ENCODE results near the gene B3GALT6. TPM values are rescaled to one million over a fixed set of nuclear protein-coding genes. Genes with fewer than 3 reads are reported as not detected.

Gene B3GALT6
- total and polyA plus RNA-seq, 2 experiments from 2014 or later, result 5.5 to 26.5 TPM

DNA sequence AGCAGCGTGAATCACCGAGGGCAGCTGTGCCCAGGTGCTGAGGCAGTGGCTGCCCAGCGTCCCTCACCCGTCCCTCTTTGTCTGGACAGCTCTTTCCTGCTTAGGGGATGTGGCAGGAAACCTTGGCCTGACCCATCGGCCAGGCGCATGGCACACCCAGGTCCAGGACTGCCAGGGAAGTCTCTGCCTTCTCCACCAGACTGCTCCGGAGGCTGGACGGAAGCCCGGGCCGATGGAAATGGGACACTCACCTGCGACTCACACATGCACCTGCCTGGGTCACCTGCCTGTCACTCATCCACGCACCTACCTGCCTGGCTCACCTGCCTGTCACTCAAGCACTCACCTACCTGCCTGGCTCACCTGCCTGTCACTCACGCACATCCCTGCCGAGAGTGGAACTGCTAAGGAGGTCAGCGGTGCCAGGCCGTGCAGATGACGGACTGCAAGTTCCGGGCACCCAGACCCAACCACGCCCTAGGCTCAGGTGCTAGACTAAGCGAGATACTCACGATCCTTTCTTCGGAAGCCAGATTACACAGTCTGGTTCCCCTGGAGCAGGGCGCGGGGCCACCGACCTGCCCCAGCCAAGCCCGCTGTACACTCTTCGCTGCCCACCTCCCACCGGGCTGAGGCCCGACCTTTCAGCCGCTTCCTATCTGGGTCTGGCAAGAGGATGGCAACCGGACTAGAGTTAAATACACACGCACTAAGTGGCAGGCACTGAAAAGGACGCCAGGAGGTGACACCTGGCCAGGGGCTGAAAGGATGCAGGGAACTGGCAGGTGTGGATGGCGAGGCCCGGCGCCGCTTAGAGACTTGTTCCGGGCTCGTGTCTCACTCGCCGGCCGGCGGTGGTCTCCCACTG is 40.5 kb downstream of the B3GALT6 start:
- H4K20me1 ChIP-seq (replicated peaks; ENCODE audit: insufficient read depth), result peaks cover 18% of the 10 kb centered on the region
- peaks cover 9% of the 10 kb centered on the region for H3K27me3 Mint-ChIP-seq (ENCODE audit: insufficient read depth, low read depth, poor library complexity)
- peaks cover 25% of the 10 kb centered on the region for H3K4me1 Mint-ChIP-seq
- H3K9me2 ChIP-seq (ENCODE audit: insufficient read depth), result no peaks in the 10 kb centered on the region
- H3K27ac Mint-ChIP-seq, result peak overlapping the region; percentile 82
- H3K36me3 ChIP-seq (ENCODE audit: insufficient read depth), result no peaks in the 10 kb centered on the region
- ATAC-seq (no peak), DNase-seq (ENCODE audit: low spot score) (no peak)
- peak overlapping the region; percentile 92 for H3K4me2 ChIP-seq
- no peaks in the 10 kb centered on the region; the same call in 1 of the 2 replicates for H3K4me1 ChIP-seq (ENCODE audit: insufficient read depth)
- H3K27ac ChIP-seq (ENCODE audit: low read depth), result no peak overlapping the region
- peaks cover 3% of the 10 kb centered on the region; the same call in 1 of the 3 replicates for H3K9me3 Mint-ChIP-seq
- peak overlapping the region; percentile 90 for H3K4me3 ChIP-seq
- no peaks in the 10 kb centered on the region for H3K27me3 ChIP-seq (ENCODE audit: insufficient read depth)
- TF ChIP-seq JUNB (IDR thresholded peaks at IDR 0.05; ENCODE audit: unreplicated experiment) (no peak), POLR2AphosphoS5 (IDR thresholded peaks at IDR 0.05; ENCODE audit: low read depth) (no peak), EZH2phosphoT487 (IDR thresholded peaks at IDR 0.05; ENCODE audit: unreplicated experiment) (no peak), NANOG (IDR thresholded peaks at IDR 0.05; ENCODE audit: borderline replicate concordance) (no peak), STAT1 (IDR thresholded peaks at IDR 0.05; ENCODE audit: unreplicated experiment) (no peak), ZNF114 (CRISPR knock-in tag; IDR thresholded peaks at IDR 0.05) (no peak), EZH2 (IDR thresholded peaks at IDR 0.05; ENCODE audit: low read depth, unreplicated experiment) (no peak), ZNF331 (CRISPR knock-in tag; IDR thresholded peaks at IDR 0.05; ENCODE audit: low read depth) (no peak), CREB1 (CRISPR knock-in tag; IDR thresholded peaks at IDR 0.05; ENCODE audit: low read depth) (no peak)
- TF ChIP-seq, protein P1, sequence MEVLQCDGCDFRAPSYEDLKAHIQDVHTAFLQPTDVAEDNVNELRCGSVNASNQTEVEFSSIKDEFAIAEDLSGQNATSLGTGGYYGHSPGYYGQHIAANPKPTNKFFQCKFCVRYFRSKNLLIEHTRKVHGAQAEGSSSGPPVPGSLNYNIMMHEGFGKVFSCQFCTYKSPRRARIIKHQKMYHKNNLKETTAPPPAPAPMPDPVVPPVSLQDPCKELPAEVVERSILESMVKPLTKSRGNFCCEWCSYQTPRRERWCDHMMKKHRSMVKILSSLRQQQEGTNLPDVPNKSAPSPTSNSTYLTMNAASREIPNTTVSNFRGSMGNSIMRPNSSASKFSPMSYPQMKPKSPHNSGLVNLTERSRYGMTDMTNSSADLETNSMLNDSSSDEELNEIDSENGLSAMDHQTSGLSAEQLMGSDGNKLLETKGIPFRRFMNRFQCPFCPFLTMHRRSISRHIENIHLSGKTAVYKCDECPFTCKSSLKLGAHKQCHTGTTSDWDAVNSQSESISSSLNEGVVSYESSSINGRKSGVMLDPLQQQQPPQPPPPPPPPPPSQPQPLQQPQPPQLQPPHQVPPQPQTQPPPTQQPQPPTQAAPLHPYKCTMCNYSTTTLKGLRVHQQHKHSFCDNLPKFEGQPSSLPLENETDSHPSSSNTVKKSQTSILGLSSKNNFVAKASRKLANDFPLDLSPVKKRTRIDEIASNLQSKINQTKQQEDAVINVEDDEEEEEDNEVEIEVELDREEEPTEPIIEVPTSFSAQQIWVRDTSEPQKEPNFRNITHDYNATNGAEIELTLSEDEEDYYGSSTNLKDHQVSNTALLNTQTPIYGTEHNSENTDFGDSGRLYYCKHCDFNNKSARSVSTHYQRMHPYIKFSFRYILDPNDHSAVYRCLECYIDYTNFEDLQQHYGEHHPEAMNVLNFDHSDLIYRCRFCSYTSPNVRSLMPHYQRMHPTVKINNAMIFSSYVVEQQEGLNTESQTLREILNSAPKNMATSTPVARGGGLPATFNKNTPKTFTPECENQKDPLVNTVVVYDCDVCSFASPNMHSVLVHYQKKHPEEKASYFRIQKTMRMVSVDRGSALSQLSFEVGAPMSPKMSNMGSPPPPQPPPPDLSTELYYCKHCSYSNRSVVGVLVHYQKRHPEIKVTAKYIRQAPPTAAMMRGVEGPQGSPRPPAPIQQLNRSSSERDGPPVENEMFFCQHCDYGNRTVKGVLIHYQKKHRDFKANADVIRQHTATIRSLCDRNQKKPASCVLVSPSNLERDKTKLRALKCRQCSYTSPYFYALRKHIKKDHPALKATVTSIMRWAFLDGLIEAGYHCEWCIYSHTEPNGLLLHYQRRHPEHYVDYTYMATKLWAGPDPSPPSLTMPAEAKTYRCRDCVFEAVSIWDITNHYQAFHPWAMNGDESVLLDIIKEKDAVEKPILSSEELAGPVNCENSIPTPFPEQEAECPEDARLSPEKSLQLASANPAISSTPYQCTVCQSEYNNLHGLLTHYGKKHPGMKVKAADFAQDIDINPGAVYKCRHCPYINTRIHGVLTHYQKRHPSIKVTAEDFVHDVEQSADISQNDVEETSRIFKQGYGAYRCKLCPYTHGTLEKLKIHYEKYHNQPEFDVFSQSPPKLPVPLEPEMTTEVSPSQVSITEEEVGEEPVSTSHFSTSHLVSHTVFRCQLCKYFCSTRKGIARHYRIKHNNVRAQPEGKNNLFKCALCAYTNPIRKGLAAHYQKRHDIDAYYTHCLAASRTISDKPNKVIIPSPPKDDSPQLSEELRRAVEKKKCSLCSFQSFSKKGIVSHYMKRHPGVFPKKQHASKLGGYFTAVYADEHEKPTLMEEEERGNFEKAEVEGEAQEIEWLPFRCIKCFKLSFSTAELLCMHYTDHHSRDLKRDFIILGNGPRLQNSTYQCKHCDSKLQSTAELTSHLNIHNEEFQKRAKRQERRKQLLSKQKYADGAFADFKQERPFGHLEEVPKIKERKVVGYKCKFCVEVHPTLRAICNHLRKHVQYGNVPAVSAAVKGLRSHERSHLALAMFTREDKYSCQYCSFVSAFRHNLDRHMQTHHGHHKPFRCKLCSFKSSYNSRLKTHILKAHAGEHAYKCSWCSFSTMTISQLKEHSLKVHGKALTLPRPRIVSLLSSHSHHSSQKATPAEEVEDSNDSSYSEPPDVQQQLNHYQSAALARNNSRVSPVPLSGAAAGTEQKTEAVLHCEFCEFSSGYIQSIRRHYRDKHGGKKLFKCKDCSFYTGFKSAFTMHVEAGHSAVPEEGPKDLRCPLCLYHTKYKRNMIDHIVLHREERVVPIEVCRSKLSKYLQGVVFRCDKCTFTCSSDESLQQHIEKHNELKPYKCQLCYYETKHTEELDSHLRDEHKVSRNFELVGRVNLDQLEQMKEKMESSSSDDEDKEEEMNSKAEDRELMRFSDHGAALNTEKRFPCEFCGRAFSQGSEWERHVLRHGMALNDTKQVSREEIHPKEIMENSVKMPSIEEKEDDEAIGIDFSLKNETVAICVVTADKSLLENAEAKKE (CRISPR knock-in tag; IDR thresholded peaks at IDR 0.05), result no peak
- TF ChIP-seq, protein P2, sequence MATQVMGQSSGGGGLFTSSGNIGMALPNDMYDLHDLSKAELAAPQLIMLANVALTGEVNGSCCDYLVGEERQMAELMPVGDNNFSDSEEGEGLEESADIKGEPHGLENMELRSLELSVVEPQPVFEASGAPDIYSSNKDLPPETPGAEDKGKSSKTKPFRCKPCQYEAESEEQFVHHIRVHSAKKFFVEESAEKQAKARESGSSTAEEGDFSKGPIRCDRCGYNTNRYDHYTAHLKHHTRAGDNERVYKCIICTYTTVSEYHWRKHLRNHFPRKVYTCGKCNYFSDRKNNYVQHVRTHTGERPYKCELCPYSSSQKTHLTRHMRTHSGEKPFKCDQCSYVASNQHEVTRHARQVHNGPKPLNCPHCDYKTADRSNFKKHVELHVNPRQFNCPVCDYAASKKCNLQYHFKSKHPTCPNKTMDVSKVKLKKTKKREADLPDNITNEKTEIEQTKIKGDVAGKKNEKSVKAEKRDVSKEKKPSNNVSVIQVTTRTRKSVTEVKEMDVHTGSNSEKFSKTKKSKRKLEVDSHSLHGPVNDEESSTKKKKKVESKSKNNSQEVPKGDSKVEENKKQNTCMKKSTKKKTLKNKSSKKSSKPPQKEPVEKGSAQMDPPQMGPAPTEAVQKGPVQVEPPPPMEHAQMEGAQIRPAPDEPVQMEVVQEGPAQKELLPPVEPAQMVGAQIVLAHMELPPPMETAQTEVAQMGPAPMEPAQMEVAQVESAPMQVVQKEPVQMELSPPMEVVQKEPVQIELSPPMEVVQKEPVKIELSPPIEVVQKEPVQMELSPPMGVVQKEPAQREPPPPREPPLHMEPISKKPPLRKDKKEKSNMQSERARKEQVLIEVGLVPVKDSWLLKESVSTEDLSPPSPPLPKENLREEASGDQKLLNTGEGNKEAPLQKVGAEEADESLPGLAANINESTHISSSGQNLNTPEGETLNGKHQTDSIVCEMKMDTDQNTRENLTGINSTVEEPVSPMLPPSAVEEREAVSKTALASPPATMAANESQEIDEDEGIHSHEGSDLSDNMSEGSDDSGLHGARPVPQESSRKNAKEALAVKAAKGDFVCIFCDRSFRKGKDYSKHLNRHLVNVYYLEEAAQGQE (IDR thresholded peaks at IDR 0.05; ENCODE audit: unreplicated experiment), result no peak
- TF ChIP-seq, protein P3, sequence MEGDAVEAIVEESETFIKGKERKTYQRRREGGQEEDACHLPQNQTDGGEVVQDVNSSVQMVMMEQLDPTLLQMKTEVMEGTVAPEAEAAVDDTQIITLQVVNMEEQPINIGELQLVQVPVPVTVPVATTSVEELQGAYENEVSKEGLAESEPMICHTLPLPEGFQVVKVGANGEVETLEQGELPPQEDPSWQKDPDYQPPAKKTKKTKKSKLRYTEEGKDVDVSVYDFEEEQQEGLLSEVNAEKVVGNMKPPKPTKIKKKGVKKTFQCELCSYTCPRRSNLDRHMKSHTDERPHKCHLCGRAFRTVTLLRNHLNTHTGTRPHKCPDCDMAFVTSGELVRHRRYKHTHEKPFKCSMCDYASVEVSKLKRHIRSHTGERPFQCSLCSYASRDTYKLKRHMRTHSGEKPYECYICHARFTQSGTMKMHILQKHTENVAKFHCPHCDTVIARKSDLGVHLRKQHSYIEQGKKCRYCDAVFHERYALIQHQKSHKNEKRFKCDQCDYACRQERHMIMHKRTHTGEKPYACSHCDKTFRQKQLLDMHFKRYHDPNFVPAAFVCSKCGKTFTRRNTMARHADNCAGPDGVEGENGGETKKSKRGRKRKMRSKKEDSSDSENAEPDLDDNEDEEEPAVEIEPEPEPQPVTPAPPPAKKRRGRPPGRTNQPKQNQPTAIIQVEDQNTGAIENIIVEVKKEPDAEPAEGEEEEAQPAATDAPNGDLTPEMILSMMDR (conservative IDR thresholded peaks at IDR 0.05; ENCODE audit: low read depth in 2 of 2), result no peak
- TF ChIP-seq, protein P4, sequence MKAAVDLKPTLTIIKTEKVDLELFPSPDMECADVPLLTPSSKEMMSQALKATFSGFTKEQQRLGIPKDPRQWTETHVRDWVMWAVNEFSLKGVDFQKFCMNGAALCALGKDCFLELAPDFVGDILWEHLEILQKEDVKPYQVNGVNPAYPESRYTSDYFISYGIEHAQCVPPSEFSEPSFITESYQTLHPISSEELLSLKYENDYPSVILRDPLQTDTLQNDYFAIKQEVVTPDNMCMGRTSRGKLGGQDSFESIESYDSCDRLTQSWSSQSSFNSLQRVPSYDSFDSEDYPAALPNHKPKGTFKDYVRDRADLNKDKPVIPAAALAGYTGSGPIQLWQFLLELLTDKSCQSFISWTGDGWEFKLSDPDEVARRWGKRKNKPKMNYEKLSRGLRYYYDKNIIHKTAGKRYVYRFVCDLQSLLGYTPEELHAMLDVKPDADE (IDR thresholded peaks at IDR 0.05), result no peak
- peaks cover 40% of the 10 kb centered on the region for H3K79me2 ChIP-seq (replicated peaks; ENCODE audit: insufficient read depth)
- peaks cover 16% of the 10 kb centered on the region; the same call in 2 of the 3 replicates for H3K36me3 Mint-ChIP-seq (ENCODE audit: low read depth)
- H2AFZ ChIP-seq, result no peak overlapping the region
- peak overlapping the region; percentile 88 for H3K4me3 Mint-ChIP-seq
- 0 out of 2 replicates have a peak, but pooled peaks cover 4% of the 10 kb centered on the region for H3F3A ChIP-seq (replicated peaks; ENCODE audit: low read depth)

All from GM23338 (cell line).